ENCODE data around the gene CYP26B1. TPM values are rescaled to one million over a fixed set of nuclear protein-coding genes. Genes with fewer than 3 reads are reported as not detected.

The CYP26B1 gene
- total RNA-seq, 1 experiment from 2014 or later: 1.7 TPM

GRCh38 chr2:72124376-72124775 is 23.3 kb downstream of the CYP26B1 start:
- intact Hi-C loops (cut with micrococcal nuclease; ENCODE audit: unreplicated experiment): no loop called here
- no peak overlapping the region for H3K27ac Mint-ChIP-seq (ENCODE audit: unreplicated experiment)
- H3K4me3 ChIP-seq (ENCODE audit: low read depth, low read length): no peak overlapping the region
- no TSS peak for BruUV-seq (replicated peaks)
- no peaks in the 10 kb centered on the region for H3K4me1 Mint-ChIP-seq (ENCODE audit: low read depth, unreplicated experiment)
- H3K27me3 ChIP-seq (replicated peaks; ENCODE audit: control insufficient read depth, insufficient read depth, low read length): no peaks in the 10 kb centered on the region; the same call in 1 of the 2 replicates
- peaks cover 2% of the 10 kb centered on the region for H3K27me3 Mint-ChIP-seq (ENCODE audit: insufficient read depth, unreplicated experiment)
- POLR2A ChIA-PET: no interaction called here
- H3K9me3 Mint-ChIP-seq (ENCODE audit: unreplicated experiment): peaks cover under 1% of the 10 kb centered on the region
- H3K9me3 ChIP-seq: peaks cover 5% of the 10 kb centered on the region; the same call in 1 of the 2 replicates
- TF ChIP-seq CTCF (IDR thresholded peaks at IDR 0.05; ENCODE audit: insufficient read depth in 1 of 2, low read depth in 1 of 2, low read length in 1 of 2, severe bottlenecking in 1 of 2, unreplicated experiment in 1 of 2): no peak
- no peaks in the 10 kb centered on the region for H3K36me3 ChIP-seq (ENCODE audit: control insufficient read depth, insufficient read depth, low read length)
- no peak for DNase-seq
- H3K4me1 ChIP-seq: no peaks in the 10 kb centered on the region
- H3K4me3 Mint-ChIP-seq (ENCODE audit: unreplicated experiment): no peak overlapping the region
- CTCF ChIA-PET: no interaction called here
- H3K36me3 Mint-ChIP-seq (ENCODE audit: insufficient read depth, unreplicated experiment): no peaks in the 10 kb centered on the region

GRCh38 chr2:72121153-72121552 is 26.5 kb downstream of the CYP26B1 start:
- Mint-ChIP-seq H3K36me3 (ENCODE audit: insufficient read depth, unreplicated experiment) (no peaks in the 10 kb centered on the region), H3K27me3 (ENCODE audit: insufficient read depth, unreplicated experiment) (peaks cover 2% of the 10 kb centered on the region), H3K27ac (ENCODE audit: unreplicated experiment) (no peak overlapping the region), H3K9me3 (ENCODE audit: unreplicated experiment) (peaks cover 12% of the 10 kb centered on the region), H3K4me1 (ENCODE audit: low read depth, unreplicated experiment) (no peaks in the 10 kb centered on the region), H3K4me3 (ENCODE audit: unreplicated experiment) (no peak overlapping the region)
- no peak for DNase-seq
- Histone ChIP-seq H3K36me3 (ENCODE audit: control insufficient read depth, insufficient read depth, low read length) (no peaks in the 10 kb centered on the region), H3K4me3 (ENCODE audit: low read depth, low read length) (no peak overlapping the region), H3K4me1 (peaks cover 4% of the 10 kb centered on the region; the same call in 1 of the 2 replicates), H3K27me3 (replicated peaks; ENCODE audit: control insufficient read depth, insufficient read depth, low read length) (no peaks in the 10 kb centered on the region; the same call in 1 of the 2 replicates), H3K9me3 (peaks cover 5% of the 10 kb centered on the region; the same call in 1 of the 2 replicates)
- ChIA-PET CTCF (interaction anchor here (1.3 kb wide), 1 partner anchor 197 kb away, joined by 3 read pairs; no protein-coding TSS in a partner anchor), POLR2A (no interaction called here)
- no TSS peak for BruUV-seq (replicated peaks)
- intact Hi-C loops (cut with micrococcal nuclease; ENCODE audit: unreplicated experiment): no loop called here
- TF ChIP-seq CTCF (IDR thresholded peaks at IDR 0.05; ENCODE audit: insufficient read depth in 1 of 2, low read depth in 1 of 2, low read length in 1 of 2, severe bottlenecking in 1 of 2, unreplicated experiment in 1 of 2): no peak

GRCh38 chr2:72118951-72119350 is 28.7 kb downstream of the CYP26B1 start:
- no peak for DNase-seq
- Mint-ChIP-seq H3K4me3 (ENCODE audit: unreplicated experiment) (no peak overlapping the region), H3K27me3 (ENCODE audit: insufficient read depth, unreplicated experiment) (peaks cover 2% of the 10 kb centered on the region), H3K36me3 (ENCODE audit: insufficient read depth, unreplicated experiment) (no peaks in the 10 kb centered on the region), H3K4me1 (ENCODE audit: low read depth, unreplicated experiment) (no peaks in the 10 kb centered on the region), H3K9me3 (ENCODE audit: unreplicated experiment) (peaks cover 12% of the 10 kb centered on the region), H3K27ac (ENCODE audit: unreplicated experiment) (no peak overlapping the region)
- Histone ChIP-seq H3K9me3 (peaks cover 5% of the 10 kb centered on the region; the same call in 1 of the 2 replicates), H3K4me1 (peaks cover 14% of the 10 kb centered on the region), H3K27me3 (replicated peaks; ENCODE audit: control insufficient read depth, insufficient read depth, low read length) (no peaks in the 10 kb centered on the region), H3K4me3 (ENCODE audit: low read depth, low read length) (no peak overlapping the region), H3K36me3 (ENCODE audit: control insufficient read depth, insufficient read depth, low read length) (no peaks in the 10 kb centered on the region)
- no peak for TF ChIP-seq CTCF (IDR thresholded peaks at IDR 0.05; ENCODE audit: insufficient read depth in 1 of 2, low read depth in 1 of 2, low read length in 1 of 2, severe bottlenecking in 1 of 2, unreplicated experiment in 1 of 2)
- POLR2A ChIA-PET: no interaction called here
- intact Hi-C loops (cut with micrococcal nuclease; ENCODE audit: unreplicated experiment): no loop called here
- CTCF ChIA-PET: no interaction called here
- BruUV-seq (replicated peaks): no TSS peak
